Neural cell (in vitro differentiated cells): ENCODE measurements around the gene MVK.

ENCODE experiments used
- EP300 ChIP-seq: fragments of 450-650 bp; conservative IDR thresholded peaks from 2 replicates; pipeline ENCODE4 v1.6.1; 2014; ENCODE audit warnings: antibody characterized with exemption, mild to moderate bottlenecking, moderate library complexity; ENCODE audit not compliant: poor library complexity, severe bottlenecking
- EZH2 ChIP-seq: fragments of 200-600, 300-800 bp; shearing (Covaris generic), sonication (generic); IDR thresholded peaks from 2 replicates; pipeline ENCODE4 v1.6.1; 2014; ENCODE audit warnings: antibody characterized with exemption, low read length, borderline replicate concordance, mild to moderate bottlenecking; ENCODE audit not compliant: insufficient read depth, poor library complexity, severe bottlenecking
- TF ChIP-seq, protein P1 (sequence below): fragments of 450-650 bp; IDR thresholded peaks from 2 replicates; pipeline ENCODE4 v1.5.1; 2014; ENCODE audit warnings: antibody characterized with exemption, mild to moderate bottlenecking, moderate library complexity; ENCODE audit not compliant: poor library complexity, severe bottlenecking

DNA sequence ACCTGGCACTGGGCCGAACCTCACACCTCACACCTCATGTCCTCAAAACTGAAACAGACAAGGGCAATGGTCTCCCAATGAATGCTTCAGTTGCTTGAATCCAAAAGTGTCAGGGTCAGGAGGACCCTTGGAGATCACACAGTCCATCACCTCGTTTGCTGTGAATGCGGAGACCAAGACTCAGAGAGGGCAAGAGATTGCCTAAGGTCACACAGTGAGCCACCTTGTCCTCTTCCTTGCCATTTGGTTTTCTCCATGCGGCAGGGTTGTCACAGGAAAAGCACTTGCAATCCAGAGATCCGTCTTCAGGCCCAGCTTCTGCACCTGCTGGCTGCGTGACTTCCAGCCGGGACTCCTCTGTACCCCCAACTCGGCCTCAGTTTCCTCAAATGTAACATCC lies 28.0 kb downstream of the MVK start:
- TF ChIP-seq EP300 (no peak), EZH2 (no peak)
- TF ChIP-seq, protein P1, sequence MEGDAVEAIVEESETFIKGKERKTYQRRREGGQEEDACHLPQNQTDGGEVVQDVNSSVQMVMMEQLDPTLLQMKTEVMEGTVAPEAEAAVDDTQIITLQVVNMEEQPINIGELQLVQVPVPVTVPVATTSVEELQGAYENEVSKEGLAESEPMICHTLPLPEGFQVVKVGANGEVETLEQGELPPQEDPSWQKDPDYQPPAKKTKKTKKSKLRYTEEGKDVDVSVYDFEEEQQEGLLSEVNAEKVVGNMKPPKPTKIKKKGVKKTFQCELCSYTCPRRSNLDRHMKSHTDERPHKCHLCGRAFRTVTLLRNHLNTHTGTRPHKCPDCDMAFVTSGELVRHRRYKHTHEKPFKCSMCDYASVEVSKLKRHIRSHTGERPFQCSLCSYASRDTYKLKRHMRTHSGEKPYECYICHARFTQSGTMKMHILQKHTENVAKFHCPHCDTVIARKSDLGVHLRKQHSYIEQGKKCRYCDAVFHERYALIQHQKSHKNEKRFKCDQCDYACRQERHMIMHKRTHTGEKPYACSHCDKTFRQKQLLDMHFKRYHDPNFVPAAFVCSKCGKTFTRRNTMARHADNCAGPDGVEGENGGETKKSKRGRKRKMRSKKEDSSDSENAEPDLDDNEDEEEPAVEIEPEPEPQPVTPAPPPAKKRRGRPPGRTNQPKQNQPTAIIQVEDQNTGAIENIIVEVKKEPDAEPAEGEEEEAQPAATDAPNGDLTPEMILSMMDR: no peak
